ENCODE data around the gene KLHL17.
"Not testable (repeated sequence)": the region's sequence is repeated elsewhere in the genome, so short reads cannot be mapped to it uniquely, and the experiment has no call there.

KLHL17 gene

GRCh38 chr1:937521-937920 lies 22.9 kb upstream of the KLHL17 start:
- DNase-seq = no peak

GRCh38 chr1:938088-938683 lies 22.2 kb upstream of the KLHL17 start:
- no peak for DNase-seq

GRCh38 chr1:938711-939489 lies 21.5 kb upstream of the KLHL17 start:
- no peak for DNase-seq

GRCh38 chr1:939511-940106 lies 20.8 kb upstream of the KLHL17 start:
- no peak for DNase-seq

GRCh38 chr1:940107-941014 lies 20.0 kb upstream of the KLHL17 start:
- no peak for DNase-seq

- DNase-seq = no peak
These were observed 19.3 kb upstream of the KLHL17 start for GRCh38 chr1:941015-941587.

GRCh38 chr1:941588-942383 lies 18.6 kb upstream of the KLHL17 start:
- no peak for DNase-seq

GRCh38 chr1:942411-942821 lies 18.0 kb upstream of the KLHL17 start:
- no peak for DNase-seq

- DNase-seq = no peak
These were observed 17.4 kb upstream of the KLHL17 start for GRCh38 chr1:942864-943533.

- DNase-seq = no peak
These were observed 16.6 kb upstream of the KLHL17 start for GRCh38 chr1:943545-944340.

- no peak for DNase-seq
These were observed 15.8 kb upstream of the KLHL17 start for GRCh38 chr1:944341-945325.

GRCh38 chr1:945688-946556 lies 14.5 kb upstream of the KLHL17 start:
- DNase-seq = no peak

GRCh38 chr1:946811-947210 lies 13.6 kb upstream of the KLHL17 start:
- not testable (repeated sequence) for DNase-seq

- no peak for DNase-seq
These were observed 12.4 kb upstream of the KLHL17 start for GRCh38 chr1:947958-948357.

GRCh38 chr1:950268-950667 lies 10.1 kb upstream of the KLHL17 start:
- no peak for DNase-seq

- no peak for DNase-seq
These were observed 9.5 kb upstream of the KLHL17 start for GRCh38 chr1:950881-951280.

- no peak for DNase-seq
These were observed 9.0 kb upstream of the KLHL17 start for GRCh38 chr1:951364-951763.

- no peak for DNase-seq
These were observed 8.2 kb upstream of the KLHL17 start for GRCh38 chr1:952201-952600.

Measured in bone marrow (tissue), 2 donors.